ENCODE results near the gene MICU2. TPM values are rescaled to one million over a fixed set of nuclear protein-coding genes. Genes with fewer than 3 reads are reported as not detected.

MICU2 gene
- total RNA-seq, 1 experiment from 2014 or later, result 21.8 TPM

DNA sequence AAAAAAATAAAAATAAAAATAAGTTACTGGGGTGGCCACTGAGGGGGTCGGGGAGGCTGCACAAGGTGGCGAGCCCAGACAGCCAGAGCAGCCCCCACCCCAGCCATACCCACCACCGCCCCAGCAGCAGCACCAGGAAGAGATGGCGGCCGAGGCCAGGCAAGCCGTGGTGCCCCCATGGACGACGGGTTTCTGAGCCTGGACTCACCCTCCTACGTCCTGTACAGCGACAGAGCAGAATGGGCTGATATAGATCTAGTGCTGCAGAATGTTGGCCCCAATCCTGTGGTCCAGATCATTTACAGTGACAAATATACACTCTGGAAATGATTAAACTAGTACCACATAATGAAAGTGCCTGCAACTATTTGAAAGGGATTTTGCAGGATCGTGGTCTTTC is 73.3 kb downstream of the MICU2 start:
- no peaks in the 10 kb centered on the region for H3K4me1 Mint-ChIP-seq (ENCODE audit: insufficient read depth, unreplicated experiment)
- H3K4me3 Mint-ChIP-seq (ENCODE audit: unreplicated experiment), result no peak overlapping the region

DNA sequence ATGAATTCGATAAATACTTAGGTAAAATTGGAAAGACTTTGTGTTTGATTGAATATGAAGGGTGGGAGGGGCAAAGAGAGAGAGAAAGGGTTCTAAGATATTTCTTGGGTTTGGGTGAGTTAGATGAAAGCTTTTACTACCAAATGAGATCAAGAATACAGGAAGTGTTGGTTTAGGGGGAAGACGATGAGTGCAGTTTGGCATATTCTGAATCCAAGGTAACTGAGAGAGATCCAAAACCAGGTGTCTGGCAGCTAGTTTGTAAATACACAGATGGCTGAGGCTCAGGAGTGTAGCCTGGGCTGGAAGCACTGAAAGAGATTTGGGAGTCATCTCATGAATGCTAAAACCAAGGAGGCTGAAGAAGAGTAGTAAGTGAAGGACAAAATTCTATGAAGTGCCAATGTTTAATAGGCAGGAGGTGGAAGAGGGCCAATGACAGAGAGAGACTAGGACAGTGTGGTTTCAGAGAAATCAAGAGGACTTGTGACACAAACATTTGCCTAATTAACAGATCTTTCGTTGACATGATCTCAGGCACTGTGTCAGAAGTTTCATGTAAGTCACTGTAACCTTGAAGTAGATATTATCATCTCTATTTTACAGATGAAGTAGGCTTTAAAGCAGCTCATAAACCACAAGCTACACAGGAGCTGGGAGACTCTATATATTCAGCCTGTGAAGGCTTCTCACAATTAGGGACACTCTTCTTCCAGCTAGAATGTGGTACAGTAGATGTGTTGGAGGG is 74.7 kb downstream of the MICU2 start:
- Mint-ChIP-seq H3K9me3 (ENCODE audit: unreplicated experiment) (no peaks in the 10 kb centered on the region), H3K36me3 (ENCODE audit: insufficient read depth, unreplicated experiment) (peaks cover 11% of the 10 kb centered on the region), H3K27ac (ENCODE audit: low read depth, unreplicated experiment) (no peak overlapping the region), H3K4me3 (ENCODE audit: unreplicated experiment) (no peak overlapping the region), H3K27me3 (ENCODE audit: insufficient read depth, unreplicated experiment) (no peaks in the 10 kb centered on the region), H3K4me1 (ENCODE audit: insufficient read depth, unreplicated experiment) (no peaks in the 10 kb centered on the region)
- BruUV-seq (replicated peaks), result no TSS peak
- ChIA-PET POLR2A (interaction anchor here (0.7 kb wide), 1 partner anchor 43 kb away, joined by 3 read pairs; no protein-coding TSS in a partner anchor), CTCF (no interaction called here)
- DNase-seq (ENCODE audit: unreplicated experiment), result no peak
- no peak for TF ChIP-seq CTCF (IDR thresholded peaks at IDR 0.05; ENCODE audit: unreplicated experiment)
- intact Hi-C loops (cut with micrococcal nuclease), result no loop called here

More for the DNA sequence above, 73.3 kb downstream of the MICU2 start:
- Mint-ChIP-seq H3K27me3 (ENCODE audit: insufficient read depth, unreplicated experiment) (no peaks in the 10 kb centered on the region), H3K27ac (ENCODE audit: low read depth, unreplicated experiment) (no peak overlapping the region), H3K36me3 (ENCODE audit: insufficient read depth, unreplicated experiment) (peaks cover 11% of the 10 kb centered on the region), H3K9me3 (ENCODE audit: unreplicated experiment) (no peaks in the 10 kb centered on the region)
- ChIA-PET CTCF (no interaction called here), POLR2A (interaction anchor here (1.0 kb wide), 1 partner anchor 73 kb away, joined by 3 read pairs; the partner anchor contains the start of gene MICU2)
- no TSS peak for BruUV-seq (replicated peaks)
- no peak for DNase-seq (ENCODE audit: unreplicated experiment)
- intact Hi-C loops (cut with micrococcal nuclease), result no loop called here
- no peak for TF ChIP-seq CTCF (IDR thresholded peaks at IDR 0.05; ENCODE audit: unreplicated experiment)

- intact Hi-C loops (cut with micrococcal nuclease), result no loop called here
- no peaks in the 10 kb centered on the region for H3K4me1 Mint-ChIP-seq (ENCODE audit: insufficient read depth, unreplicated experiment)
- ChIA-PET POLR2A (interaction anchor here (0.7 kb wide), 1 partner anchor 44 kb away, joined by 3 read pairs; no protein-coding TSS in a partner anchor), CTCF (no interaction called here)
- H3K27ac Mint-ChIP-seq (ENCODE audit: low read depth, unreplicated experiment), result no peak overlapping the region
- no peak for TF ChIP-seq CTCF (IDR thresholded peaks at IDR 0.05; ENCODE audit: unreplicated experiment)
- H3K9me3 Mint-ChIP-seq (ENCODE audit: unreplicated experiment), result no peaks in the 10 kb centered on the region
- no peak for DNase-seq (ENCODE audit: unreplicated experiment)
- BruUV-seq (replicated peaks), result no TSS peak
- H3K27me3 Mint-ChIP-seq (ENCODE audit: insufficient read depth, unreplicated experiment), result no peaks in the 10 kb centered on the region
- H3K36me3 Mint-ChIP-seq (ENCODE audit: insufficient read depth, unreplicated experiment), result peaks cover 11% of the 10 kb centered on the region
- no peak overlapping the region for H3K4me3 Mint-ChIP-seq (ENCODE audit: unreplicated experiment)
Observed at GRCh38 chr13:21528616-21529015, 75.4 kb downstream of the MICU2 start.

DNA sequence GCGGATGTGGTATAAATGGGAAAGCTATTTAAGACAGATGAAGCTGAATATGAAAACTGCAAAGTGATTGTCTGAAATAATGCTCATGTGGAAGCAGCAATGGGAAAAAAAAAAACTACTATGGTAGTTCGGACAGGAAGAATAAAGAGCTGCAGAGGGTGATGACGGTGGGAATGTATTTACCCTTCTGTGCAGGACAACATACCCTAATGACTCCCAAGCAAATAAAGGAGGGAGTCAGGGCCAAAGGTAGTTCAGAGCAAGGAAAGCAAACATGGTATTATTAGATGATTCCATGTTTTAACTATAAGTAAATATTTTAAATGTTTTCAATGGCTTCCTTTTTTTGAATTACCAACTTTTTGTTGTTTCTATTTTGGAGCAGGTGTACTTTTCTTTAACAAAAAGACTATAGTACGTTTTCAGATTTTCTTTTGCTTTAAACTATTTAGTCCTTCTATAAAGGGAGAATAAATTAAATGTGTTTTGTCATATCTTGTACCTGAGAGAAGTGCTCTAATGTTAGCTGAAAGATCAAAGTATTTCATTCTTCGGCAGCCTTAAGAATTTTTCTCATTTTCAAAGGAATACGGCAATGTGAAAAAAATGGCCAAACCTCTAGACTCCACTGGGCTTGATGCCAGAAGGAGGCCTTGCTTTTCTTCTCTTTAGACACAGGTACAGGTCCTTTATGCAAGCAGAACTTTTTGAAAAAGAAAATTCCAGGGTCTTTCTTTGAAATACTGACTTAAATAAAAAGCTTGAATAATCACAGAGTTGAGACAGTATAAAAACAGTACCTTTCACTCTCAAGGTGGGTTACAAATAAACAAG is 77.0 kb downstream of the MICU2 start:
- no peak overlapping the region for H3K27ac Mint-ChIP-seq (ENCODE audit: low read depth, unreplicated experiment)
- POLR2A ChIA-PET, result interaction anchor here (0.7 kb wide), 1 partner anchor 914 kb away, joined by 3 read pairs; no protein-coding TSS in a partner anchor
- no peaks in the 10 kb centered on the region for H3K9me3 Mint-ChIP-seq (ENCODE audit: unreplicated experiment)
- no TSS peak for BruUV-seq (replicated peaks)
- no peak for TF ChIP-seq CTCF (IDR thresholded peaks at IDR 0.05; ENCODE audit: unreplicated experiment)
- H3K4me3 Mint-ChIP-seq (ENCODE audit: unreplicated experiment), result no peak overlapping the region
- no peaks in the 10 kb centered on the region for H3K27me3 Mint-ChIP-seq (ENCODE audit: insufficient read depth, unreplicated experiment)
- intact Hi-C loops (cut with micrococcal nuclease), result no loop called here
- no peak for DNase-seq (ENCODE audit: unreplicated experiment)
- CTCF ChIA-PET, result no interaction called here
- no peaks in the 10 kb centered on the region for H3K4me1 Mint-ChIP-seq (ENCODE audit: insufficient read depth, unreplicated experiment)
- H3K36me3 Mint-ChIP-seq (ENCODE audit: insufficient read depth, unreplicated experiment), result peaks cover 13% of the 10 kb centered on the region
